Measurements from ENCODE around the gene SLC22A17.

Gene SLC22A17

DNA sequence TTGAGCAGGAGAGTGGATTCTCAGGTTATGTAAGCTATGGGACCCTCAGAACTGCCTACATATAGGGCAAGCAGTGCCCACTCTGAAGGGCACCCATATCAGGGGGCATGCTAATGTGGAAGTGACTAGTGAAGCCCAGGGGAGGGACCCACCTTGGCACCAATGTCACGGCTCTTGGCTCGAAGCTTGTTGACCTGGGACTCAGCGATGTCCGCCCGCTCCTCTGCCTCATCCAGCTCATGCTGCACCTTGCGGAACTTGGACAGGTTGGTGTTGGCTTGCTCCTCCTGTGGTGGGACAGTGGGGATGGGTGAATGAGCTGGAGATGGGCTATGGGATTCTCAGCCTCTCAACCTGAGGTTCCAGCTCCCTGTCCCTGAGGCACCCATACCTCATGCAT, 29.6 kb upstream of the SLC22A17 start:
- in situ Hi-C loops (cut with MboI; ENCODE audit: low sequenced_read_pairs) = no loop called here

DNA sequence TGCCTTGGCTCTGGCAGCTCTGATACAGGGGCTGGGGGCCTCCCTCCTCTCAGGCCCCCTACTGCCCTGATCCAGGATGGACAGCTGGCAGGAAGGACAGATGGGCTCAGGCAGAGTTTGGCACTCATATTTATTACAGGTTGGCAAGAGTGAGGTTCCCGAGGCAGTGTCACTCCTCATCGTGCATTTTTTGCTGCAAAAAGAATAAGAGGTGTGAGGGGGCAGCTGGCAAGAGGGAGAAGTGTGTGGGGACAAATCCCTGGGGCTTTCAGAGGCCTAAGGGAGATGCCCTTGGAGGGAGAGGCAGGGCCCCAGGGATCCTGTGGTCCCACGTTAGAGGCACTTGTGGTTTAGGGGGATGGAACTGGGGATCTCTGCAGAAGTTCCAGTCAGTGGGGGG, 29.2 kb upstream of the SLC22A17 start:
- in situ Hi-C loops (cut with MboI; ENCODE audit: low sequenced_read_pairs) = no loop called here

DNA sequence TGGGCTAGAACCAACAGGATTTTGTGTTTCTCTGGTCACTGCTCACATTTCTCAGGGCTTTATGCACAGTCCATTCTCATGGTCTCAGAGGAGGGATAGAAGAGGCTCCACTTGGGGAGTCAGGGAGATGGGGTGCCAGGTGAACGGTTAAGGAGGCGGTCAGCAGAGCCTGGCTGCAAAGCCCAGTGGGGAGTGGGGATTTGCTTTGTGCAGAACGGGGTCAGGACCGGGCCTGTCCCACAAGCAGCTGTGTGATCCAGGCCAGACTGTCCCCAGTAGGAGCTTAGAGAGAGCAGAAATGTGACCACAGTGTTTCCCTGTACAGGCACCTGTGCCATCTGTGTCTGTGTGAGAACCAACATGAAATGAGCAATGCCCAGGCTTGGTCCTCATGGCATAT, 28.3 kb upstream of the SLC22A17 start:
- in situ Hi-C loops (cut with MboI; ENCODE audit: low sequenced_read_pairs) = no loop called here

DNA sequence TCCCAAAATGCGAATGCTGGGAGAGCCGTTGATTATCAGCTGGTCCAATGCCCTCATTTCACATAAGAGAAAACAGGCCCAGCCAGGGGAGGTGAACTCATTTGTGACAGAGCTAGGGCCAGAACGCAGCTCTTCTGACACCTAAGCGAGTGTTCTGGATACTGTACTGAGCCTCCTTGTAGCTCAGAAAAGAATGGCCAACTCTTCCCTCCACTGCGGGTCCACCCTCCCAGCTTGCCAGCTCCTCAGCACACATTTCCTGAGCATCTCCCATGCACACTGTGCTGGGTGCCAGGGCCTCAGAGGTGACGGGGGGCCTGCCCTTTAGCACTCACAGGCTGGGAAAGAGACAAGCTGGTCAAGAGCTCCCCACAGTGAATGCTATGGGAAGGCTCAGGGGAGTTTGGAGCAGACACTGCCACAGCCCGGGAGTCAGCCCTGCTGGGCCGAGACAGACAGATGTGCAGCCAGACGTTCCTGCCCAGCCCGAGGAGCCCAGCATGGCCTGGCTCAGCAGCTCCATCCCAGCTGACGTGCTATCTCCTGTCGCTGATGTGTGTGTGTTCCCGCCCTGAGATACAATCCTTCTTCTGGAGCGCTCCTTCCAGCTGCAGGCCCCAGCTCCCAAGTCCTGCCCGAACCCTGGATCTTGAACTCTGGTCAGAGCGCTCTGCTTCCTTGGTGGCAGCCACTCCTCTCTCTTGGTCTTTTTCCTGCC, 27.7 kb upstream of the SLC22A17 start:
- in situ Hi-C loops (cut with MboI; ENCODE audit: low sequenced_read_pairs) = no loop called here

DNA sequence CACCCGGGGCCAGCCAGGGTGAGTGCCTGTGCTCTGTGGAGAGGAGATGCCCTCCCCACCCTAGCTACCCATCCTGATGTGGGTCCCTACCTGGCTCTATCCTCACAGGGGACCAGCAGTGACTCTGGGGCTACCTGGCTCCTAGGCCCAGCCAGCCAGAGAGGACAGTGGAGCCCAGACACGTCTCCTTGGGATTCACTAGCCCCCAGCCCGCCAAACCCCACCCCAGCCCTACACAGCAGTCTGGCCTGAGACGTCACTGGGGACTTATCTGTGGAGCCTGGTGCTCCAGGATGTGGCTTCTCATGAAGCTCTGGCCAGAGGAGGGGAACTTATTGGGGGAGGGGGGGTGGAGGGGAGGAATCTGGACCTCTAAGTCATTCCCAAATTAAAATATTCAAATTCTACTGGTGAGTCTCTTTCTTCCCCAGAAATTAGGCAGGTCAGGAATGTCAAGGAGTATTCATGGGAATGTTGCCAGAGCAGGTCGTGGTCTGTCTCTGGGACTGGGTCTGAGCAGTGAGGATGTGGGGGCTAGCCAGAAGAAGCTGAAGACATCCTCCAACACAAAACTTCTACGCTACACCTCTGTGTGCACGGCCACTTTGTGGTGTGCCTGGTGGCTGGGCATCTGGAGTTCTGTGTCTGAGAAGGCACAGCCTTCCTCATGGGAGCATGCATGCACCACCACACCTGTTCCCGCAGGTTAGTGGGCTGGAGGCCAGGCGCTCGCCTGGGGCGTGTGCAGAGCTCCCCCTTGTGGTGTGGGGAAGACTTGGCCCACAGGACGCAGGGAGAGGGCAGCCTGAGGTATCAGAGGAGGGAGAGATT, 26.9 kb upstream of the SLC22A17 start:
- in situ Hi-C loops (cut with MboI; ENCODE audit: low sequenced_read_pairs) = no loop called here

DNA sequence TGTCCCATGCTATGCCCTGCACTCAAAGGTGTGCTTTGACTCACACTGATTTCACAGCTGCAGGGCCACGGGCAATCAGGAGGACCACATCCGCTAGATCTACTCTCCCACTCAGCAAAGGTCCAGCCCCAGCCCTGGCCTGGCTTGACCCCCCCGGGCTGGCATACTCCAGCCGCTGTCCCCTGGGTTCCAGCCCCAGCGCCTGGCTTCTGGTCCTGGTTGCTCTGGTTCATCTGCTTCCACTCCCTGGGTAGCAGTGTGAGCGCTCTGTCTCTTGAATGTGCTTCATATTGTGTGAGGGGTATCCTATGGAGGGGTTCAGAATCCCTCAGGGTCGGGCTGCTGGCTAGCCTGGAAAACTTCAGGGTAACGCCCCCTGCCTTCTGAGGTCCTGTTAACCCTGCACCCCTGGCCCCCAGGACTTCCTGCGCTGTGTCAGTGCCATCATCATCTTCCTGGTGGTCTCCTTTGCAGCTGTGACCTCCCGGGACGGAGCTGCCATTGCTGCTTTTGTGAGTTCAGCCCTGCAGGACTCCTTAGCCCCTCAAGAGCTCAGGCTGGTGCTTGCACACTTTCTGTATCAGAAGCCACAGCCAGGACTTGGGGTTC, 26.0 kb upstream of the SLC22A17 start:
- in situ Hi-C loops (cut with MboI; ENCODE audit: low sequenced_read_pairs) = no loop called here

DNA sequence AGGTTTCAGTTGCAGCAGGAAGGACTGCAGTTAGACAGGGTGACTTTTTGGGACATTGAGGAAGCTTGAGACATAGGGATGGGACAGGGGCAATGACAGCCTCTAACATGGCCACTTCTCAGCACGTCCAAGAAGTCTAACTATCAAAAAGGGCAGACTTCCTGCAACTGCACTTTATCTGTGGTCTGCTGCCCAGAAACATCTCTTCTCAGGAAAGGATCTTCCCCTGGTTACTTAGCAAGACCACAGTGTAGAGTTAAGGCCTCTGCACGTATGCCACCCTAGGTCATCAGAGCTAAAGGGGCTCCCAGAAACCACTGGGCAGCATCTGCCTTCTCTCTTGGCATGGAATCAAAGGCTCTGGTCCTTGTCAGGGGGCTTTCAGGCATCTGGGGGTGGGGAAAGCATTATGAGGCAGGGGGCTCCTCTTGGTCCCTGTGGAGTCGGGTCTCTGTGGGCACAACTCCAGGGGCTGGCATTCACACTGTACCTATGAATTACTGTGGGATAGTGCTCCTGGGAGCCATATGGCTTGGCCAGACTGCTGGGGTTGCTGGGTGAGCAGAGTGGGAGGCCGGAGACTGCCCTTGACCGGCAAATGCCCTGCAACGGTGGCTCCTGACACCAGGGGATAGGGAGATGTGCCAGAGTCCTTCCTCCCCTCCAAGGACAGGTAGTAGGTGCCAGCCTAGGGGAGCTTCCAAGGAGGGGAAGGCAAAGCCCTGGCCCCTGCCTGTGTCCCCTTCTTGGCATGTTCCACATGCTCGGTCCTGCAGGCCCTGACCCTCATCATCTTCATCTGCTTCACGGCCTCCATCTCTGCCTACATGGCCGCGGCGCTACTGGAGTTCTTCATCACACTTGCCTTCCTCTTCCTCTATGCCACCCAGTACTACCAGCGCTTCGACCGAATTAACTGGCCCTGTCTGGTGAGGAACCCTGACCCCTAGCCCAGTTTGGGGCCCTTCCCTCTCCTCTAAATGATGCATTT, 25.2 kb upstream of the SLC22A17 start:
- in situ Hi-C loops (cut with MboI; ENCODE audit: low sequenced_read_pairs) = no loop called here

DNA sequence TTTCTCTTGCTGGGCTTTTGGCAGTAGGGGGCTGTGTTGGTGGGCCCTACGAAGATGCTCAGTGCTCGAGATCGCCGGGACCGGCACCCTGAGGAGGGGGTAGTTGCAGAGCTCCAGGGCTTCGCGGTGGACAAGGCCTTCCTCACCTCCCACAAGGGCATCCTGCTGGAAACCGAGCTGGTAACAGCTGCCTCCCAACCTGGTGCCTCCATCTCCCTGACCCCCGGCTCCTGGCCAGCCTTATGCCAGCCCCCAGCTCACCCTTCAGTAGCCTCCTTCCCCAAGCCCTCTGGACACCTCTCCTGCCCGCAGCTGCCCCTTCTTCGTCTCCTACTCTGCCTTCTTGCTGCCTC, 24.5 kb upstream of the SLC22A17 start:
- in situ Hi-C loops (cut with MboI; ENCODE audit: low sequenced_read_pairs) = no loop called here

DNA sequence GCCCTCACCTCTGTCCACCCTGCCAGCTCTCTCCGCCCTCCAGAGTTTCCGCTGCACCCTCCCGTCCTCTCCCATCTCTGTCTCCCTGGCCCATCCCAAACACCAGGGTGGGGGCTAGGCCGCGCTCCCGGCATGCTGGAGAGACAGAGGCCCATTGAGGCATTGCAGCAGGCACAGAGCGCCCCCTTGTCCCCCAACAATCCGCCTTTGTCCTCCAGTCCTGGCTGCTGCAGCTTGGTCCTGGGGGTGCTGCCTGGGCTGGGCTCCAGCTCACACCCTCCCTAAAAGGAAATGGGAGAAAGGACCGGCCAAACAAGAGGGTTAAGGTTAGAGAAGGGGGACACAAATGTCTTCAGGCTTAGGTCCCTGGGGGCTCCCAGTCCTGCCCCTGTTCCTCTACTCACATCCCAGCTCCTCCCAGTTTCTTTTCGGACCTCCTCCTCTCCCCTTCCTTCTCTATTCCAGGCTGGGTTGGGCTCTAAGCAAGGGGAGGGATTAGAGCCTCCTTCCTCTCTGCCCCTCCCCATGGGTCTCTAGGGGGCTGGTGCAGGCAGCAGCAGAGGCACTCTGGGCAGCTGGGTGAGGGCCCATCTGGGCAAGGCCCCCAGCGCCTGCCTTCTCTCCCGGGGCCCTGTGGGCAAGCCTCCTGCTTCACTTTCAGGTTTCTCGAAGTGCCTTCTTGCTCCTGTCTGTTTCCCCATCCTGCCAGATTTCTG, 24.0 kb upstream of the SLC22A17 start, which contains the start of gene CMTM5:
CMTM5 (plus strand) TSS at position 565 of the 716 bp plus-strand sequence. CDS start 206 bp downstream, outside the sequence.
- in situ Hi-C loops (cut with MboI; ENCODE audit: low sequenced_read_pairs) = no loop called here

DNA sequence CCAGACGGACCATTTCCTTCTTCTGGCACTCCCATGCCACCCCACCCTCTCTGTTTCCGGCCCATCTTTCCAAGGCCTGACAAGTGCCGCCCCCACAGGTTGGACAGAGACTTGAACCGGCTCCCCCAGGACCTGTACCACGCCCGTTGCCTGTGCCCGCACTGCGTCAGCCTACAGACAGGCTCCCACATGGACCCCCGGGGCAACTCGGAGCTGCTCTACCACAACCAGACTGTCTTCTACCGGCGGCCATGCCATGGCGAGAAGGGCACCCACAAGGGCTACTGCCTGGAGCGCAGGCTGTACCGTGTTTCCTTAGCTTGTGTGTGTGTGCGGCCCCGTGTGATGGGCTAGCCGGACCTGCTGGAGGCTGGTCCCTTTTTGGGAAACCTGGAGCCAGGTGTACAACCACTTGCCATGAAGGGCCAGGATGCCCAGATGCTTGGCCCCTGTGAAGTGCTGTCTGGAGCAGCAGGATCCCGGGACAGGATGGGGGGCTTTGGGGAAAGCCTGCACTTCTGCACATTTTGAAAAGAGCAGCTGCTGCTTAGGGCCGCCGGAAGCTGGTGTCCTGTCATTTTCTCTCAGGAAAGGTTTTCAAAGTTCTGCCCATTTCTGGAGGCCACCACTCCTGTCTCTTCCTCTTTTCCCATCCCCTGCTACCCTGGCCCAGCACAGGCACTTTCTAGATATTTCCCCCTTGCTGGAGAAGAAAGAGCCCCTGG, 23.0 kb upstream of the SLC22A17 start:
- in situ Hi-C loops (cut with MboI; ENCODE audit: low sequenced_read_pairs) = no loop called here

DNA sequence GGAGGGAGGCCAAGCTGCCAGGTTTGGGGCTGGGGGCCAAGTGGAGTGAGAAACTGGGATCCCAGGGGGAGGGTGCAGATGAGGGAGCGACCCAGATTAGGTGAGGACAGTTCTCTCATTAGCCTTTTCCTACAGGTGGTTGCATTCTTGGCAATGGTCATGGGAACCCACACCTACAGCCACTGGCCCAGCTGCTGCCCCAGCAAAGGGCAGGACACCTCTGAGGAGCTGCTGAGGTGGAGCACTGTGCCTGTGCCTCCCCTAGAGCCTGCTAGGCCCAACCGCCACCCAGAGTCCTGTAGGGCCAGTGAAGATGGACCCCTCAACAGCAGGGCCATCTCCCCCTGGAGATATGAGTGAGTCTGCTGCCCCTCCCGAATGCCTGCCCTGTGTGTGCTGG, 20.4 kb upstream of the SLC22A17 start:
- in situ Hi-C loops (cut with MboI; ENCODE audit: low sequenced_read_pairs) = no loop called here

DNA sequence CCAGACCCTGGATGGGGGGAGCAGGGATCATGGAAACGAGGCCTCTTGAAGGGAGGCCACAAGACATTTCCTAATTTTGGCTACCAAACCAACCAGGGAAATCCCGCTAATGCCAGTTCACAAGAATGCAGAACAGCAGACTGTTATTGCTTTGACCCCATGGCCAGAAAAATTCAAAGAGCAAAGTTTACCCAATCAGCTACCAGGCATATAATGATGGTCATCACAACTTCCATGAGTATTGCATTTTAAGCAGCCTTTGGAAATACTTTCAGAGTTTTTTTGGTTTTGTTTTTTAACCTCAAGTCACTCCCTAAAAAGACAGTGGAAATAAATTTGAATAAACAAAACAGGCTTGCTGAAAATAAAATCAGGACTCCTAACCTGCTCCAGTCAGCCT, 19.8 kb upstream of the SLC22A17 start, which contains the start of gene IL25:
IL25 (plus strand) TSS at position 301 of the 400 bp plus-strand sequence.
- in situ Hi-C loops (cut with MboI; ENCODE audit: low sequenced_read_pairs) = no loop called here

DNA sequence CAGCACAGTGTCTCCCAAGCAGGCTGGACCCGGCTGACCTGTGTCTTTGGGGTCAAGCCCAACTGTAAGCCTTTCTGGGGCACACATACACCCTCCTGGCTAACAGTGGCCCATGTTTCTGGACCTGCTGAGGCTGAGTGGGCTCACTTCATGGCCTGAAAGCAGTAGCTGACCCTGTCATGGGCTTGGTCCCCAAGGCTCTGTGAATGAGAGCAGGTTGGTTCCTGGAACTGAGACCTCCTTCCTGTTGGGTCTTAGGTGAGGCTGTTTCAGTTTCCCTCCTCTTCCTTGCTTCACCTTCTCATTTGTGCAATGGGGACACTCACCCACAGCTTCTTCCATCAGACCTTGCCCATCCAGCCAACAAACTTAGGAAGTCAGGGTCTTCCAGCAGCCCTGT, 19.2 kb upstream of the SLC22A17 start:
- in situ Hi-C loops (cut with MboI; ENCODE audit: low sequenced_read_pairs) = no loop called here

DNA sequence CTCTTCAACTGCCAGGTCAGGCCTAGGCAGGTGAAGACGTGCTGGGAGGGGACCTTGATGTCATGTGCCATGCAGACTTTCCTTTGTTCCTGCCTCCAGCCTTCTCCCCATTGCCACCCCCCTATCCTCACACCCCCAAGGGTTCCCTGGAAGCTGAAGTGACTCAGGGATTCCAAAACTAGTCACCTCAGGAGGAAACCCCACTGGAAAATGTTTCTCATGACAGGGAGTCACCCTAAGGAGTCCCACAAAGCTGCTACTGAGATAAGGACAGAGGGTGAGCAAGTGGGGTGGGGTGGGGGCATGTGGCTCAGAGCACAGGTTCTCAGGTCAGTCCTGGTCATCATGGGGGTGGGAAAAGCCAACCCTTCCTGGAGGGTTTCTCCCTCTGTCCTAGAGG, 17.5 kb upstream of the SLC22A17 start:
- in situ Hi-C loops (cut with MboI; ENCODE audit: low sequenced_read_pairs) = no loop called here

DNA sequence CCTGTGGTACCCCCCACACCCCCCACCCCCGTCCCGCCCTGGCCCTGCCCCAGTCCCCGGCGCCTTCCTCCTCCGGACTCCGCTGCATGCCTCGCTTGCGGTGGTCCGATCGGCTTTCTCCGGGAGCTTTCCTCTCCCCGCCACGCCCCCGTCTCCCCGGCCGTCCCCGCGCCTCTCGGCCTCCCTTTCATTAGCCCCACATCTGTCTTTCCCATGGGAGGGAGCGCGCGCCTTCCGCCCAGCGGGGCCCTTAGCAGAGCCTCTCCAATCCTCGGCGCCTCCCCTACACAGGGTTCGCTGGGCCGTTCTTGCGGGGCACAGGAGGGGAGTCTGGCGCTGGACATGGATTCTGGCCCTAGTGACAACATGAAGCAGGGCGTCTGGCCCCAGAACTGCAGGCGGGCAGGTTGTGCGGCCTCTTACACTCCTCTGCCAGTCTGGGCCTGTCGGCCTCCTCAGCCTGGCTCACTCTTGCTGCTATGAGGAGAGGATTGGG, 13.8 kb upstream of the SLC22A17 start:
- in situ Hi-C loops (cut with MboI; ENCODE audit: low sequenced_read_pairs) = no loop called here

DNA sequence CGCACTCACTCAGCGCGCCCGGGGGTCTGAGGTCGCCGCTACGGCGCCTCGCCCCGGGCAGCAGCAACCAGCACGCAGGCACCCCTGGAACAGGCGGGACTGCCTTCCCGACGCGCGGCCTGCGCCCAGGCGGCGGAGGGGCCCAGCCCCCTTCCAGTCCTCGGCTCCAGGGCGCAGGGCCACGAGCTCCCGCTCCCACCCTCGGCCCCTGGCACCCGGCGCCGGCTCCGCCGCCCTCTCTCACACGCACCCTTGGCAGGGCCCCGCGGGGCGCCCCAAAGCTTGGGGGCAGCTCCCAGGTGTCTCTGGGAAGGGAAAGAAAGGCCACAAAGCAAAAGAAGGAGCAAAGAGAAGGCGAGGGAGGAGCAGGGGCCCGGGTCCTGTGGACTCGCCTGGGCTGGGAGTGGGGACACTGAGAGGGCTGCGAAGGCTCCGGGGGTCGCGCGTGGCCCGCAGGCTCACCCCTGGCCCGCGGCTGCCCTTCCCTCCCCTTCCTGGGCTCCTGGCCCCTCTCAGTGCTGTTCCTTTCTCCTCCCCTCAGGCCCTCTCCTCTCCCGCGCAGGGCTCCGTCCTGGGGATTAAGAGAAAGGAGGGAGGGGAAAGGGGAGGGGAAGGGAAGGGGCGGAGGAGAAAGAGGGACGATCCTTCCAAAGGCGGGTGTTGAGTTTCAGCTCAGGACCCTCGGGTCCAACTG, 13.2 kb upstream of the SLC22A17 start:
- in situ Hi-C loops (cut with MboI; ENCODE audit: low sequenced_read_pairs) = no loop called here

DNA sequence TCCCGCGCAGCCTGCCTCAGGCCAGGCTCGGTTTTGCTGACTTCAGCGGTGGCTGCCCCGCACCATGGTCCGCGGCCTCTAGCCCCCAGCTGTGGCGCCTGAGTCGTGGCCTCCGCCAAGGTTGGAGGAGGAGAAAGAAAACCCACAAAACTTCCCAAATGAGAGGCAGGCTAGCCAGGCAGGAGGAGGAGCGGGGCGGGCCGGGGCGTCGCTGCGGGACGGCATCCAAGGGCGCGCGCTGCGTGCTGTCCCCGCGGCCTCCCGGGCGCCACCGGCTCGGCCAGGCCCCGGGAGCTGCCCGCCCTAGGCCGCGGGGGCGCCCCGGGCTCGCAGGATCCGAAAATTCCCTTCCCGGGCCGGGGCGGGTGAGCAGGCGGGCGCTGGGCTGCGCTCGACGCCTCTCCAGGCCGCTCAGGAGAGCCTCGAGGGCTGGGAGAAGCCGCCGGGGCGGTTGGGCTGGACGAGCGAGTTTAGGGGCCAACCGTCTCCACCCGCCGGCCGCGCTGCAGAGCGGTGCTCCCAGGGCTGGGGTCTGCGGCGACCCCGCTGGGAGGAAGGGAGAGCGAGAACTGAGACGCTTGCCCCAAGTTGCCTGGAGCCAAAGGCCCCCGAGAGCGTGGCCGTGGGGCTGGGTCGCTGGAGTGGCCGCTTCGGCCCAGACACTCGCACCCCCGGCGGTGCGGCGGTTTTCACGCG, 12.5 kb upstream of the SLC22A17 start, which contains the start of gene EFS:
EFS (minus strand) TSS at position 137 of the 696 bp plus-strand sequence. CDS start 147 bp downstream, outside the sequence.
- in situ Hi-C loops (cut with MboI; ENCODE audit: low sequenced_read_pairs) = no loop called here

Measured in HL-60/S4 treated with retinoic acid at 250 ng/mL for 4 days and 3 days (cell line).